A549 (cell line): Measurements from ENCODE around the gene RXRA.

ENCODE experiments used
- BHLHE40 ChIP-seq: IDR thresholded peaks from 2 replicates; pipeline ENCODE4 v1.6.1; 2012; ENCODE audit warnings: low read depth, low read length, inconsistent platforms
- CEBPB ChIP-seq, 2 experiments: fragments of >200 bp in 1 of 2; sonication (Bioruptor Twin) in 1 of 2; formaldehyde crosslinking in 1 of 2; IDR thresholded peaks; 2 replicates each; pipeline ENCODE4 v1.6.1; 2012 to 2016
- CTCF ChIP-seq: fragments of >200 bp; sonication (Bioruptor Twin); formaldehyde crosslinking; IDR thresholded peaks from 3 replicates; pipeline ENCODE4 v1.5.1; 2016
- EP300 ChIP-seq, 2 experiments: fragments of >200 bp; sonication (Bioruptor Twin); formaldehyde crosslinking; IDR thresholded peaks; 2 replicates in 1 of 2; 3 replicates in 1 of 2; pipeline ENCODE4 v1.6.1; 2016 to 2017
- POLR2A ChIP-seq: IDR thresholded peaks from 2 replicates; pipeline ENCODE4 v1.6.1; 2012; ENCODE audit warnings: mild to moderate bottlenecking, low read length
- RAD21 ChIP-seq, 2 experiments: fragments of >200 bp in 1 of 2; sonication (Bioruptor Twin) in 1 of 2; formaldehyde crosslinking in 1 of 2; IDR thresholded peaks in 1 of 2; conservative IDR thresholded peaks in 1 of 2; 2 replicates in 1 of 2; 3 replicates in 1 of 2; pipeline ENCODE4 v1.6.1; 2012 to 2018; ENCODE audit warnings: inconsistent platforms in 1 of 2
- ZSCAN20 ChIP-seq: fragments of 250-450 bp; sonication (Bioruptor Pico); IDR thresholded peaks from 2 replicates; pipeline ENCODE4 v1.8.0; 2022; ENCODE audit warnings: mild to moderate bottlenecking, moderate library complexity

DNA sequence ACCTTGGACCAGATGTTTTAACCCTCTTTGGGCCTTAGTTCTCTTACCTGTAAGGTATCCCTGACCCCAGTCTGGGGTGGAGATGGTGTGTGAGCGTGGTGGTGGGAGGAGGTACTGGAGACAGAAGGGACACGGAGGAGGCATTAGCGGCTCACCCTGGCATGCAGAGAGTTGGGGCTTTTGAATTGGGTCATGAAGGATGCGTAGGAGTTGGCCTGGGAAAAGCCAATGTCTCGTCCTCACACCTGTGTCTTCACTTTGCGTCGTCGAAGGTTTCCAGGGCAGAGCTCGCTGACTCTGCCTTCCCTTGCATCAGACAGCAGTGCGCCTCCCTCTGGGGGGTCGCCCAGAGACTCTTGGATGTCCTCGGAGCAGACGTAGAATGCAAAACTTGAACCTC, 11.2 kb downstream of the RXRA start:
- TF ChIP-seq BHLHE40: no peak
- no peak for TF ChIP-seq CTCF
- TF ChIP-seq RAD21 (conservative IDR thresholded peaks at IDR 0.05 in 1 of 2, IDR thresholded peaks at IDR 0.05 in 1 of 2): no peak
- TF ChIP-seq EP300 (IDR thresholded peaks at IDR 0.05): no peak
- no peak for TF ChIP-seq CEBPB (IDR thresholded peaks at IDR 0.05)
- no peak for TF ChIP-seq POLR2A
- no peak for TF ChIP-seq ZSCAN20 (CRISPR knock-in tag)
